HG02852 (cell line): ENCODE results near the gene KIF2C.

ENCODE experiments used
- ATAC-seq: cut with Tn5 transposase; IDR thresholded peaks from one replicate; pipeline ENCODE4 v1.9.1; 2021; ENCODE audit warnings: mild to moderate bottlenecking, moderate library complexity; ENCODE audit not compliant: unreplicated experiment

KIF2C gene

DNA sequence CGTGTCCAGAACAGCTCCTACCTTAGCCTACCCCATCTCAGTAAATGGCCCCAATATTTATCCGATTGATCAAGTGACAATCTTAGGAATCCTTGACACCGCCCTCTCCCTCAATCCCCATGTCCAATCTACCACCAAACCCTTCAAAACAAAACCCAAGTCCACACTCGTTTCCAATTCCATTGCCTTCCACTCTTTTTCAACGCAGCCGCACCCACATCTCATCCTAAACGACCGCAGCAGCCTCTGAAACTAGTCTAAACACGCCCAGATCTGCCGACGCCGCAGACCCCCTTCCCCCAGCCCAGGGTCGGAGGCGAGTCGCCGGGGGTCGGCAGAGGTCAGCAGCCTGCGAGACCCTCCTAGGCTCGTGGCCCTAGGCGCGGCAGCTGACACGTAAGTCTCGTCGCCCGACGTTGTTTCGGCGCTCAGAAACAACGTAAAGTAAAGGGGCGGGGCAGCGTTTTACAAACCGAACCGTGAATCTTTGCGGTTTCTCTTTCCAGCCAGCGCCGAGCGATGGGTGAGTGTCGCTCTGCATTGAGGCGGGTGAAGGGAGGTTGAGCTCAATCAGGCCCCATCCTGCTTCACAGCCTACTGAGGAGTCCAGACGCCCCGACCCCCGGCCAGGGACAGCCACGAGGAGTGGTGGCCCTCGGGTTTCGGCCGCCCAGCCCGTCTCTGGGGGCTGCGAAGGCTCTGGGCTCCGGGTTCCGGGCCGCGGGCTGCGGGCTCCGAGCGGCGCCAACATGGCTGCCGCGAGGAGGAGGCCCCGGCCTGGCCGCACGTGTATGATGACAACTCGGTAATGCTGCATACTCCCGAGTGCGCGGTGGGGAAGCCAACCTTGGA, 35.7 kb downstream of the KIF2C start, which contains the start of gene RPS8:
RPS8 (plus strand) TSS at position 463 of the 852 bp plus-strand sequence; CDS start at position 520, 57 bp downstream.
- ATAC-seq, result peak; percentile 75

DNA sequence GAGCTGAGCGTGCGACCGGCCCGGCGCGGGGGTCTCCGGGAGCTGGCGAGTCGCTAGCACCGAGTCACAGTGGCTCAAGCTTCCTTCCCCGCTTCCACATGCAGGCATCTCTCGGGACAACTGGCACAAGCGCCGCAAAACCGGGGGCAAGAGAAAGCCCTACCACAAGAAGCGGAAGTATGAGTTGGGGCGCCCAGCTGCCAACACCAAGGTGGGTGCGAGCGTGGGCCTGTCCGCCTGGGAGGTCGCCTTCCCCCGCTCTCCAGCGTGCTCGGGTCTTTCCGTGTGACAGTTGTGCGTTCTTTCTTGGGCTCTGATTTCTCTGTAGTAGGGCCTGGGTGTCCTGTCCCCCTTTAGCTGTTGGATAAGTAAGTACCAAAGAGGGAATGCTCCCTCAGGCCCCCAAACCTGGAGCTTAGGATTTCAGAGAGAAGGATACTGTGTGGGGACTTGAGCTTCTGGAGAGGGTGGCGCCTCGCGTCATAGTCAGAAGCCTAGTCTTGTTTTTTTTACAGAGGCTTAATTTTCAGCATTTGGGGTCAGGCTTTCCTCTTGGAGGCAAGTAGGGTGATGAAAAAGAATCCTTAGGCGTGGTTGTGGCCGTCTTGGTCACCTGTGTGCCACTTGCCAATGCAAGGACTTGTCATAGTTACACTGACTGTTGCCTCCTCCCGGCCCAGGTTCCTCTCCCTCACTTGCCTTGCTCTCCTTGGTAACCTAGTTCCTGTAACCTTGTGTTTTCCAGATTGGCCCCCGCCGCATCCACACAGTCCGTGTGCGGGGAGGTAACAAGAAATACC, 36.5 kb downstream of the KIF2C start:
- ATAC-seq, result peak; percentile 21

DNA sequence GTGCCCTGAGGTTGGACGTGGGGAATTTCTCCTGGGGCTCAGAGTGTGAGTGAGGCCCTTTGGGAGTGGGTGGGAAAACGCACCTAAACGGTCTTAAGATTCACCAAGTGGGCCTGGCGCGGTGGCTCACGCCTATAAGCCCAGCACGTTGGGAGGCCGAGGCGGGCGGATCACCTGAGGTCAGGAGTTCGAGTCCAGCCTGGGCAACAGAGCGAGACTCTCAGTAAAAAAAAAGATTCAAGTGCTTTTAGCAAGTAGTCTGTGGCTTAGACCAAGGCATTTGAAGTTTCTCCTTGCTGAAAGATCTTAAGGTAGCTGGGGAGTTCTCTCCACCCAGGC, 37.1 kb downstream of the KIF2C start:
- no peak for ATAC-seq

DNA sequence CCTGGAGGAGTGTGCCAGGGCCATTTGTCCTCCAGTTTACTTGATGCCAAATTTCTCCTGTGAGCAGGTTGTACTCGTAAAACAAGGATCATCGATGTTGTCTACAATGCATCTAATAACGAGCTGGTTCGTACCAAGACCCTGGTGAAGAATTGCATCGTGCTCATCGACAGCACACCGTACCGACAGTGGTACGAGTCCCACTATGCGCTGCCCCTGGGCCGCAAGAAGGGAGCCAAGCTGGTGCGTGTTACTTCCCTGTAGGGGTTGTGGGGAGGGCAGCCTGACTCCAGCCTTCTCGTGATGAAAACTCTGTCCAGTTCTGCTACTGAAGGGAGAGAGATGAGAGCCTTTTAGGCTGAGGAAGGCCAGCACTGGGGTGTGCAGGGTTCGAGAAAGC, 37.9 kb downstream of the KIF2C start:
- ATAC-seq, result no peak

DNA sequence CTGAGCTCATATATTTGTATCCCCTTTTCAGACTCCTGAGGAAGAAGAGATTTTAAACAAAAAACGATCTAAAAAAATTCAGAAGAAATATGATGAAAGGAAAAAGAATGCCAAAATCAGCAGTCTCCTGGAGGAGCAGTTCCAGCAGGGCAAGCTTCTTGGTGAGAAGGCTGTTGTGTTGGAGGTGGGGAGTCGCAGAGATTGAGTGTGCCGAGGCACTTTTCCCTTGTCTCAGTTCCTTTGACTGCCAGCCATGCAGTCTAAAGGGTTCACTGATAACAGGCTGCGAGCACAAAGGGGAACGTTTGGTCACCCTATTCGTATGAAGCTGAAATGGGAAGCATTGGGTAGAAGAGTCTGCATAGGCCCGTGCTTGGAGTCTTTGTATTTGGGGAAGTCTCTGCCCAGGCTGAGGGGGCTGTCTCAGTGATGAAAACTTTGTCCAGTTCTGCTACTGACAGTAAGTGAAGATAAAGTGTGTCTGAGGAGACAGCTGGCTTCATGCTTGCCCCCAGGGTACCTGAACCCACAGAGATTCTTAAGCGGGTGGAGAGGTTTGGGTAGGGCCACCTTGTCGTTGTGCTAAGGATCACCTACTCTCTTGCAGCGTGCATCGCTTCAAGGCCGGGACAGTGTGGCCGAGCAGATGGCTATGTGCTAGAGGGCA, 38.5 kb downstream of the KIF2C start:
- no peak for ATAC-seq

DNA sequence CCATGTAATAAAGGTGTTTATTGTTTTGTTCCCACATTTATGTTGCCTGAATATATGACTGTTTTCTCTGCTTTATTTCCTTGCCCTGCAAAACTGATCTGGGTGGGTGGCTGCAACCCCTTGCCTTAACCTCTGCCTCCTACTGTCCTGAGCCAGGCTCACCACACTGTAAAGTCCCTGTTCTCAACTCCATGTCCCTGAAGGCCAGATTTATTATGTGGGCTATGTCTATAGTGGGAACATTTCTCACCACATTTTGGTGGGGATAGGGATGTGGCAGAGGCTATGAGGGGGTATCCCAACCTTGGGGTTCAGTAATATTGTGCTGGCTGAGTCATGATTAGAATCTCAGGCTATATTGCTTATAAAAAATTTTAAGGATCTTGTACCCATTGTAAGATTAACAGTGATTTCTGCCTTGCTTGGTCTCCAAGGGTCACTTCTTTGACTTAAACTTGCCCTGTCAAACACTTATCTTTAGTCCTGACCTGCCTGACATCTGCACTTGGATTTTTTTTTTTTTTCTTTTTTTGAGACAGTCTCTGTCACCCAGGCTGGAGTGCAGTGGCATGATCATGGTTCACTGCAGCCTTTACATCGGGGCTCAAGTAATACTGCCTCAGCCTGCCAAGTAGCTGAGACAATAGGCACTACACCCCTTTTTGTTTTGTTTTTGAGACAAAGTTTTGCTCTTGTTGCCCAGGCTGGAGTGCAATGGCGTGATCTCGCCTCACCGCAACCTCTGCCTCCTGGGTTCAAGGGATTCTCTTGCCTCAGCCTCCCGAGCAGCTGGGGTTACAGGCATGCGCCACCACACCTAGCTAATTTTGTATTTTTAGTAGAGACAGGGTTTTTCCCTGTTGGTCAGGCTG, 39.3 kb downstream of the KIF2C start:
- ATAC-seq, result no peak

DNA sequence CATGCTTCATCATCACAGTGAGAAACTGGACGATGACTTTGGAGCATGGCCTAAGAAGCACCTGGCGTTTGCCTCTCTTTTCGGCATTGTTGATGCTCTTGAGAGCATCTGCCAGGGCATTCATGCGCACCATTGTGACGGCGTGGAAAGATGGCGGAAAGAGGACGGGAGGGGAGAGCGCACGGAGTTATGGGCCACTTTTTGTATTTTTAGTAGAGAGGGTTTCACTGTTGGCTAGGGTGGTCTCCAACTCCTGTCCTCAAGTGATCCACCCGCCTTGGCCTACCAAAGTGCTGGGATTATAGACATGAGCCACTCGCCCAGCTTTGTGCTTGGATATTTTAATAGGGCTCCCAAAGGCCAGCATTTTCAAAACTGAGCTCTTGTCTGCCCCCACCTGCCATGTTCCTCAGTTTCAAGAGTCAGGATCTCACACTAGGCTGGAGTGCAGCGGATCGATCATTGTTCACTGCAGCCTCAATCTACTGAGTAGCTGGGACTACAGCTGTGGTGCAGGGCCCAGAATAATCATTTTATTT, 41.0 kb downstream of the KIF2C start:
- ATAC-seq, result no peak

DNA sequence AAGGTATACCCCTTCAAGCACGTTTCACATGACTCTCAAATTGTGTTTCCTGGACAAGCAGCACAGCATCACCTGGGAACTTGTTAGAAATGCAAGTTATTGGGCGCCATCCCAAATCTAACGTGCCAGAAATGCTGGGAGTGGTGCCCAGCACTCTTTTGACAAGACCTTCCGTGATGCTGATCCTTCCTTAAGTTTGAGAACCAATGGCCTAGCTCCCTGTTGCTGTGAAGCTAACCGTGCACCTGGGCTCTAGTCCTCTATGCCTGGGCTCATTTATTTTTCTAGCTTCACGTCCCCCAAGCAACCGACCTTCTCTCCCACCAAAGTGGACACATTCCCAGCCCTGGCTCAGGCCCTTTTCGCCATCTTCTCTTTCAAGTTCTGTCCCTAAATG, 44.1 kb downstream of the KIF2C start:
- no peak for ATAC-seq

DNA sequence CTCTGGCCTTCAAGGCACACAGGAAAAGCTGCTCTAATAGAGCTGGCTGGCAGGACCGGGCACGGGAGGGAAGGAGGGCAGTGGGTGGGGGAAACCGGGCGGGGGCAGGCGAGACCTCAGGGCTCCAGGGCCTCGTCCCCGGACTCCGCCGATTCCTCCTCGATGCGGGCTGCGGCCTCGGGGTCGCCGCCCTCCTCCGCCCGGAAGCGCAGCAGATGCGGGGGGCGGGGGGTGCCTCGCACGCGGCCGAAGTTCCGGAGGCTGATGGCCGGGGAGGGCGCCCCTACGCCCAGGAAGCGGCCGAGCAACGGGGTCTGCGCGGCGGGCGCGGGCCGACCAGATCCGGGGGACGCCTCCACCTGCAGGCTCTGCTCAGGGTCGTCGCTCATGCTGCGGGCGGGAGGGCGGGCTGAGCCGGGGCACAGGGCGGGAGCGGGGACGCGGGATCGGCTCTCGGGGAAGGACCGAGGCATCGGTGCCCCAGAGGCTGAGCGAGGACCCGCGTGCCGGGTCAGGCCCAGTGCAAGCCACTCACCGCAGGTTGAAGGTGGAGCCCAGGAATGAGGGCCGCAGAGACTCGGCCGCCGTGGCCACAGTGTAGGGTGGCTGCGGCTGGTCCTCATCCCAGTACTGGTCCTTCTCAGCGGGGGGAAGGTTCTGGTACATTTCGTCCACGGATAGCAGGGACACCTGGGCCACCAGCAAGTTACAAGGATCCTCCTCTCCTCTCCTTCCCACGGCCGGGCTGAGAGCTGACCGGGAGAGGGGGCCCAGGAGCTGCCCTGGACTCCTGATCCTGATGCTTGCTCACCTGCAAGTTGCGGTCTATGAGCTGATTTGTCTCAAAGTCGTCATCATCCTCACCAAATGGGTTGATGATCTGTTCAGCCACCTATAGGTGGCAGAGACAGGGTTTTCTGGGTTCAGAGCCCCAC, 44.7 kb downstream of the KIF2C start:
- ATAC-seq, result no peak

DNA sequence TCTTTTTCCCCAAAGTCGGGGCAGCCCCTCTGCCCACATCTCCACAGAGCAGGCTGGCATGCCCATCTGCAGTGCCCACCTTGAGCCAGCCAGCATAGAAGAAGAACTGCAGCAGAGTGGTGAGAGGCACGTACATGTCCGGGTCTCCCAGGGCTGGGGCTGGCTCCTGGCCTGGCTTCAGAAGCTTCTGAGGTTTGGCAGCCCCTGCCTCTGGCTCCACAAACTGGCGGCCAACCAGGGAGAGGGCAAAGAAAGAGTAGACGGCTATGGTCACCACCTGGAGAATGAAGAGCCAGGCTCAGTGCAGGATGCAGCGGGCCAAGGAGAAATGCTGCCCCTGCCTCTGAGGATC, 45.4 kb downstream of the KIF2C start:
- ATAC-seq, result no peak

DNA sequence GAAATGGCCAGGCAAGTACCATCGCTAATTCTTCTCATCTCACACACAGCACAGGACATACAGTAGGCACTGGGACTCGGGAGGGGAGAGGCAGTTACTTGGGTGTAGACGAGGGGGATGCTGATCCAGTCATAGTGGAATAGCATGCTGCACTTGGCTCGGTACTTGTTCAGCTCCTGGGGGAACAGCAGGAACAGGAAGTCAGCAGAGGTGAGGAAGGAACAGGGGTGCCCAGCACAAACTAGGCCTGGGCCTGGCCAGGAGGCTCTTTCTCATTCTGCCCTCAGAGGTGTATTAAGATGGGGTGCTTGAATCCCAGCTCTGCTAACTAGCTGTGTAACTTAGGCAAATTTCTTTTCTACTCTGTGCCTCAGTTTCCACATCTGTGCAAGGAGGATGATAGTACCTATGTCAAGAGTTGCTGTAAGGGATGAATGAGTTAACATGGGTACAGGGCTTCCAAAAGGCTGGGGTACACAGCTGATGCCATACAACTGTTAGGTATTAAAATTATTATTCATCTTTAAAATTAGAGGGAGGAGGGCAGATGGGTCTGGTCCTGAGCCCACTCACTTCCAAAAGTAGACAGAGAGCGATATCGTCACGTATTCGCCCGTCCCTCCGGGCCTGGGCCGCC, 46.0 kb downstream of the KIF2C start:
- ATAC-seq, result no peak

DNA sequence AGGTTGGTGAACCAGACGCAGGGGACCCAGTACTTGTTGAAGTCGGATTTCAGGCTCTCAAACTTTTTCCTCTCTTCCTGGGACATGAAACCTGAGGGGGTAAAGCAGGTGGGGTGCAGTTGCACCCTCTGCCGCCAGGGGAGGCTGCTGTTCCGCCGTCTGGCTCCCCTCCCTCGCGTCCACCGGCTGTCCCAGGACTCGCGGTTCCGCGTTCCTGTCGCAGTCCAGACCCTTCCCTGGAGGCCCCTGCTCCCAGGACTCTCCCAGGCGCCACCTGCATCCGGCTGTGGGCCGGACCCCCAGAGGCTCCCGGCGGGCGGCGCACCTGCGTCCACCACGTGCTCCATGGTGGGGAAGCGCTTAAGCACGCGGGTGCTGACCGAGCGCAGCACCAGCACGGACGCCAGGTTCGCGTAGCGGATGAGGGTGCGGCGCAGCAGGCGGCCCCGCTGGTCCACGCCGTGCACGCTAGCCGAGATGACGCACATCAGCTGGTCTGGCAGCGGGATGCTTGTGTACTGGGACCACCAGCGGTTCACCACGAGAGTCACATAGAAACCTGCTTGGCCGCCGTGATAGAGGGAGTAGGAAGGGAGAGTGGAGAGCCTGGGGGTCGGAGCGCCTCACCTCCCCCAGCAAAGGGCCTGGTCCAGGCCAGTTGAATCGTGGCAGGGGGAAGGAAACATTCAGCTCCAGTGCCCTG, 46.7 kb downstream of the KIF2C start:
- ATAC-seq, result peak; percentile 49

DNA sequence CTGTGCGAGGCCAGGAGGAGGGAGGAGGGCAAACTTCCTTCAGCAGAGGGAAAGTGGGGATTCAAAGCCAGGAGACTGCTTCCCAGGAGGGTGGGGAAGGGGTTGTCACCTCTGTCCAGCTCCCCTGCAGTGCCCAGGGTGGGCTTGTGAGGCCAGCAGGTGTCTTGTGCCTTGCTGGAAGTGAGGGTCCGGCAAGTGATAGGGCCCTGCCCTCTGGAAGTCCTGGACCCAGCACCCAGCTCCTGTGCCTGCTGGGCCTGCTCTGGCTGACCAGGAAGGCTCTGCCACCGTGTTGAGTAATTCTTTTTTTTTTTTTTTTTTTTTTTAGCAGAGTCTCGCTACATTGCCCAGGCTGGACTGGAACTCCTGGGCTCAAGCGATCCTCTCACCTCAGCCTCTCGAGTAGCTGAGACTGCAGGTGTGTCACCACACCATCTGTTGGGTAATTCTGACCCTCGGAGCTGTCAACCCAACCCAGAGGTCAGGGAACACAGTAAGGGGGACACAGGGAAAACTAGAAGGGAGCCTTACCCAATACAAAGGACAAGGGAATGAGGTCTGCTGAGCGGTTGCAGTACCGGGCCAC, 47.3 kb downstream of the KIF2C start:
- ATAC-seq, result no peak

DNA sequence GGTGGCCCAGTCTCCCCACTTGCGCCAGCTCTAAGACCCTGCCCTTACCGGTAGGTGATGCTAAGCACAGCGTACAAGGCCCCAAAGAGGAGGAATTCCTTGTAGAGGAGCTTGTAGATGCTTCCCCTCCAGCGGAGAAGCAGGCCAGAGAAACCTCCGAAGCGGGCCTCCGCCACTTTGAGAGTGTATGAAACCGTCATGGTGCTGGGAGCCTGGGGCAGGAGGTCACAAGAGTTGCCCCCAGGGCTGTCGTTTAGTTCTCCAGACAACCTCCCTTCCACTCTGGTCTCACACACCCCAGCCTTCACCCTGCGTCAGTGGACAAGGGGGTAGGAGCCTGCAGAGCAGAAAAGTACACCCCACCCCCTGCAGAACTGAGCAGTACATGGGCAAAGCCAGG, 47.9 kb downstream of the KIF2C start:
- no peak for ATAC-seq

DNA sequence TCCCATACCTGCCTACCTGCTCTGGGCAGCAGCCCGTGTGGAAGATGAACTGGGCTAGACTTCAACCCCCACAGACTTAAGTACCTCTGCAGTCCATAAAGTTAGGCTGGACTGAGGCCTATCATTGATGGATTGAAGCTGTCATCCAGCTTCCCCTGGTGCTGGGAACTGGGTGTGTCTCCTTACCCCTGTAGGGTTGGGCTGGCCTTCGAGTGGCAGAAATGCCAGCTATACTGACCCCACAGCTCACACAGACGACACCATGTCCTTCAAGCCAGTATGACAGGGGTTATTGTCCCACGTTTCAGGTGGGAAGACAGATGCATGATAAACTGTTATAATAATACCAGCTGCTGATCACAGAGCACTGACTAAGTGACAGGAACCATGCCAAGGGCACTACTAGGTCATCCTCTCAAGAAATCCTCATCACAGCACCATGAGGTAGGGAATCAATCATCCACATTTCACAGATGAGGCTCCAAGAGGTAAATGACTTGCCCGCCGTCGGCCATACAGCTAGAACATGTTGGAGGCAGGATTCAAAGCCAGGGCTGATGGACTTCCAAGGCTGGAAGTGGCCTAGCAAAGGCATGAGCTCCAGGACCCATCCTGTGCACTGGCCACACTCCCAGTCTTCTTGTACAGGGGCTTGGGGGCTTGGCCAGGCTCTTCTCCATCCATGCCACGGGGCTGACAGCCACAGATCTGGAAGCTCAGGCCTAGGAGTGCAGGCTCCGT, 48.7 kb downstream of the KIF2C start, which contains the start of gene BEST4:
BEST4 (minus strand) TSS at position 51 of the 741 bp plus-strand sequence. CDS start 465 bp downstream, outside the sequence.
- no peak for ATAC-seq

DNA sequence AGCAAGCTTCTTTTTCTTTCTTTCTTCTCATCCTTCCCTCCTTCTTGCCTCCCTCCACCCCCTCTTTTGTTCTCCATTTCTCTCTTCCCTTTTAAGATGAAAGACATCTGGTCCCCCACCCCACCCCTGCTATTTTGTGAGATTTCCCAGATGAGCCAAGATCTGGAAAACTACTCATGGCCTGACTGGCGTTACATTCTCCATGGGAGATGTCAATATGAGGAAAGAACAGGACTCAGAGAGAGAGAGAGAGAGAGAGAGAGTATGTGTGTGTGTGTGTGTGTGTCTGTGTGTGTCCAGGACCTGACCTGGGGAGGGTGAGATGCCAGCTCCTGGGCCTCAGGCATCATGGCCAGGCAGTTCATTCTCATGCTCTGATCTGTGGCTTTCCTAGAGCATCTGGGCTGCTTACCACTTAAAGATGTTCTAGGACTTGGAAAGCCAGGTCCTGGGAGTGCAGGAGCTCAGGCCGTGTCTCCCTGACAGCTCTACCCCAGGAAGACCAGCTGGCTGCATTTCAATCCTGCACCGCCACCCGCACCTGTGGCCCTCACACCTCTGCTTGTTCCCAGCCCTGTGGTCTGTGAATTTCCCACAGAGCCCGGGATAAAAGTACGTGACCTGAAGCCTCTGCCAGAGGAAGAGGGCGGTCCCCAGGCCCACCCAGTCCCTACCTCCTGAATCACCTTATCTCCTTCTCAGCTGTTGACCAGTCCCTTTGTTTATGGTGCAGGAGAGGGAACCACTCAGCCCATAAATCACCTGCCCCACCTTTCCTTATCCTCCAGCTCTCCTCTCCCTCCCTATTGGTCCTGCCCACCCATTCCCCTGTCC, 51.5 kb downstream of the KIF2C start:
- no peak for ATAC-seq
